DMS114 treated with DMSO at 0.1 percent for 48 hours (cell line): ENCODE data around the gene C1orf56.
"Not testable (repeated sequence)": the region's sequence is repeated elsewhere in the genome, so short reads cannot be mapped to it uniquely, and the experiment has no call there.

Experiments
- DNase-seq: peaks from one replicate; lab custom pipeline; 2025; ENCODE audit not compliant: unreplicated experiment; lab: John Stamatoyannopoulos, UW

C1orf56 gene

GRCh38 chr1:151060657-151061421 is 13.3 kb downstream of the C1orf56 start:
- no peak for DNase-seq

DNA sequence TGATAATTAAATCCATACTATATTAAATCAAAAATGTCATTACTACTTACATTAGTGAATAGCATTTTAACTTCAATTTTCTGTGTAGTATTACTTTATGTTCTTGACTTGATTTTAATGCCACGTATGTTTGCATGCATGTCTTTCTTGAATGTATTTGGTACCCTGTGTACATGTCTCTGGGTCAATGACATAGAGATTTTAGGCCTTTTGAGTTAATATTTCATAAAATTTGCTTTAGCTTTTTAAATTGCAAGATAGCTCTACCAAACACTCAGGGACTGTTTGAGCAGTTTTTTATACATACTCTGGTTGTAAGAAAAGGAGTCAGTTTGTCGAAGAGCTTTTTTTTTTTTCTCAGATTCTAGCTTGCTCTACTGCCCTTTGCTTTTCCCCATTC is 14.2 kb downstream of the C1orf56 start:
- no peak for DNase-seq

- no peak for DNase-seq
Measured at GRCh38 chr1:151062741-151063371, 15.3 kb downstream of the C1orf56 start.

GRCh38 chr1:151065089-151065645 is 17.6 kb downstream of the C1orf56 start:
- DNase-seq = no peak

DNA sequence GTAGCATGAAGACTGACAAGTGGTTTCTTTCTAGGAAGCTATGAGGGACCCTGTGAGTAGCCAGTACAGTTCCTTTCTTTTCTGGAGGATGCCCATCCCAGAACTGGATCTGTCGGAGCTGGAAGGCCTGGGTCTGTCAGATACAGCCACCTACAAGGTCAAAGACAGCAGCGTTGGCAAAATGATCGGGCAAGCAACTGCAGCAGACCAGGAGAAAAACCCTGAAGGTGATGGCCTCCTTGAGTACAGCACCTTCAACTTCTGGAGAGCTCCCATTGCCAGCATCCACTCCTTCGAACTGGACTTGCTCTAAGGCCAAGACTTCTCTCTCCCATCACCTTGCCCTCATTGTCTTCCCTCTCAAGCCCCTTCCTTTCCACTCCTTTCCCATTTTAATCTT is 19.6 kb downstream of the C1orf56 start:
- no peak for DNase-seq

GRCh38 chr1:151069103-151069486 is 21.5 kb downstream of the C1orf56 start:
- DNase-seq = no peak

GRCh38 chr1:151070474-151071276 is 23.1 kb downstream of the C1orf56 start, which contains the start of gene GABPB2:
GABPB2 (plus strand) TSS chr1:151070761; CDS start chr1:151088190, 17,429 bp downstream.
- peak; percentile 95 for DNase-seq

- no peak for DNase-seq
Measured at GRCh38 chr1:151072224-151072623, 24.7 kb downstream of the C1orf56 start.

- no peak for DNase-seq
Measured at GRCh38 chr1:151085953-151086559, 38.5 kb downstream of the C1orf56 start.

DNA sequence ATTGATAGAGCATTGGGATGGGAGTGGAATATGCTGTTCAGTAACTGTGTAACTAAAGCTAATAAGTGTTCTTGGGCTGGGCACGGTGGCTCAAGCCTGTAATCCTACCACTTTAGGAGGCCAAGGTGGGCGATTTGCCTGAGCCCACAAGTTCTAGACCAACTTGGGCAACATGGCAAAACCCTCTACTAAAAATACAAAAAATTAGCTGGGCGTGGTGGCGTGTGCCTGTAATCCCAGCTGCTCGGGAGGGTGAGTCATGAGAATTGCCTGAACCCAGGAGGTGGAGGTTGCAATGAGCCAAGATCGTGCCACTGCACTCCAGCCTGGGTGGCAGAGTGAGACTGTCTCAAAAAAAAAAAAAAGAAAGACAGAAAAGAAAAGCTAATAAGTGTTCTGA is 49.9 kb downstream of the C1orf56 start:
- DNase-seq = not testable (repeated sequence)

DNA sequence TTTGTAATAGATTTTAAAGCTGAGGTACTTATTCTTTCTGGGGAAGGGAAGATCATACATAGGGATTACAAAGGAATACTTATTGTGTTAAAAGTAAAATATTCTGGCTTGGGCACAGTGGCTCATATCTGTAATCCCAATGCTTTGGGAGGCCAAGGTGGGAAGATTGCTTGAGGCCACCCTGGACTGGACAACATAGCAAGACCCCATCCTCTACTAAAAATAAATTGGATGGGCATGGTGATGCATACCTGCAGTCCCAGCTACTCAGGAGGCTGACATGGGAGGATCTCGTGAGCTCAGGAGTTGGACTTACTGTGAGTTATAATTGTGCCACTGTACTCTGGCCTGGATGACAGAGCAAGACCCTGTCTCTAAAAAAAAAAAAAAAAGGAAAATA is 50.6 kb downstream of the C1orf56 start:
- DNase-seq = no peak
